GM12864 (cell line): Measurements from ENCODE around the gene AQP12A.

ENCODE experiments used
- DNase-seq: peaks from one replicate; pipeline ENCODE4 v3.0.0-alpha.2; 2011; ENCODE audit warnings: low read depth
- H3K4me3 ChIP-seq: 2 replicates; pipeline ENCODE4 v1.5.1; 2011; ENCODE audit warnings: mild to moderate bottlenecking, low read depth, low read length, control low read depth
- TF ChIP-seq, protein P1 (sequence below): IDR thresholded peaks from 2 replicates; pipeline ENCODE4 v1.5.1; 2011; ENCODE audit warnings: low read depth, mild to moderate bottlenecking, moderate library complexity, low read length, control low read depth, inconsistent platforms; ENCODE audit errors: missing control alignments

Gene AQP12A

DNA sequence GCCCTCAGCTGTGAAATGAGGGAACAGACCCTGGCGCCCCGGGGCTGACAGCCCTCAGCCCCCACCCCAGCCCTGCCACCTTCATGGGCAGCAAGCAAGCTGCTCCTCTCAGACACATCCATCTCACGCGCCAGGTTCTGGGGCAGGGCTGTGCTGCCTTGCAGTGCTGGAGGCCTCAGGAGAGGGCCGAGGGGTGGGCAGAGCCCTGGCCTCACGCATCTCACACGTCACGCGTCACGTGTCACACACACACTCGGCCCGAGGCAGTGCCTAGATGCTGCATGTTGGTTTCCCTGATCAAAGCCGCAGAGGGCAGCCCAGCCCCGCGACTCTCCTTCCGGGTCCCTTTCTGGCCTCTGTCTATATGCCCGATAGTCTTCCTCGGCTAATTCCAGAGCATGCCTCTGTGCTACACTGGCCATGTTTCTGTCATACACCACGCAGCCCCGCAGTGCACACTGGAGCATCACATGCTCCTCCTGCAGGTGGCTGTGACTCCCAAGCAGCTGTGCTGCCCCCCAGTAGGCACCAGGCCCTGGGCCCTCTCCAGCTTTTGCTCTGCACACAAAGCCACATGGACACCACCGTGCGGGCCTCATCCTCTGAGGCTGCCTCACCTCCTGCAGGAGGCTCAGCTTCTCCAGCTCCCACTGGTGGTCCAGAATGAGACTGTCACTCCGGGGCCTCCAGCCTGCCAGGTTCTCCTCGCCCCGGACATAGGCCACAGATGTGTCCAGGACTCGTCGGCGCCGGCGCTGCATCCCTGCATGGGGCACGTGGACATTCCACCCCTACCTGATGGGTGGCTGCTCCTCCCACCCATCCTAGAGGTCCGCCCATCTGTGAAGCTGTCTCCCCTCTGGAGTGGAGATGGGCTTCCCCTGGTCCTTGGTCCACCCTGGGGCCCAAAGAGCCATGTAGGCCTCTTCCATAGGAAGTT, 31.4 kb downstream of the AQP12A start:
- TF ChIP-seq, protein P1, sequence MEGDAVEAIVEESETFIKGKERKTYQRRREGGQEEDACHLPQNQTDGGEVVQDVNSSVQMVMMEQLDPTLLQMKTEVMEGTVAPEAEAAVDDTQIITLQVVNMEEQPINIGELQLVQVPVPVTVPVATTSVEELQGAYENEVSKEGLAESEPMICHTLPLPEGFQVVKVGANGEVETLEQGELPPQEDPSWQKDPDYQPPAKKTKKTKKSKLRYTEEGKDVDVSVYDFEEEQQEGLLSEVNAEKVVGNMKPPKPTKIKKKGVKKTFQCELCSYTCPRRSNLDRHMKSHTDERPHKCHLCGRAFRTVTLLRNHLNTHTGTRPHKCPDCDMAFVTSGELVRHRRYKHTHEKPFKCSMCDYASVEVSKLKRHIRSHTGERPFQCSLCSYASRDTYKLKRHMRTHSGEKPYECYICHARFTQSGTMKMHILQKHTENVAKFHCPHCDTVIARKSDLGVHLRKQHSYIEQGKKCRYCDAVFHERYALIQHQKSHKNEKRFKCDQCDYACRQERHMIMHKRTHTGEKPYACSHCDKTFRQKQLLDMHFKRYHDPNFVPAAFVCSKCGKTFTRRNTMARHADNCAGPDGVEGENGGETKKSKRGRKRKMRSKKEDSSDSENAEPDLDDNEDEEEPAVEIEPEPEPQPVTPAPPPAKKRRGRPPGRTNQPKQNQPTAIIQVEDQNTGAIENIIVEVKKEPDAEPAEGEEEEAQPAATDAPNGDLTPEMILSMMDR: no peak
- no peak overlapping the region for H3K4me3 ChIP-seq
- DNase-seq: no peak

DNA sequence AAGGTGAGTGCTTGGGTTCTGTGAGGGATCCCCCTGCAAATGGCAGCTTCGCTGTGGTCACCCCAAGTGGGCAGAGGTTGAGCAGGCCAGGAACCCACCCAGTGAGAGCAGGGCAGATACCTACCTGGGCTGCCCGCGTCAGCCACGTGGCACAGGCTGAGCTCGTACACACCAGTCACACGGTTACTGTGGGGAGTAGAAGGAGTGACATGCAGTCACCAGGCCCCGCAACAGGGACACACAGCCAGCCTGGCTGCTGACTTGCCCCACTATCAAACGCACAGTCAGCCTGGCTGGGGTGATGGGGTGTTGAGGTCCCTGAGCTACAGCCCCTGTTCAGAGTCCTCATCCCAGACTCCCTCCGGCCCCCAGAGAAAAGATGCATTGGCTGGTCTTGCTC, 32.2 kb downstream of the AQP12A start:
- no peak overlapping the region for H3K4me3 ChIP-seq
- no peak for DNase-seq
- TF ChIP-seq, protein P1: no peak

DNA sequence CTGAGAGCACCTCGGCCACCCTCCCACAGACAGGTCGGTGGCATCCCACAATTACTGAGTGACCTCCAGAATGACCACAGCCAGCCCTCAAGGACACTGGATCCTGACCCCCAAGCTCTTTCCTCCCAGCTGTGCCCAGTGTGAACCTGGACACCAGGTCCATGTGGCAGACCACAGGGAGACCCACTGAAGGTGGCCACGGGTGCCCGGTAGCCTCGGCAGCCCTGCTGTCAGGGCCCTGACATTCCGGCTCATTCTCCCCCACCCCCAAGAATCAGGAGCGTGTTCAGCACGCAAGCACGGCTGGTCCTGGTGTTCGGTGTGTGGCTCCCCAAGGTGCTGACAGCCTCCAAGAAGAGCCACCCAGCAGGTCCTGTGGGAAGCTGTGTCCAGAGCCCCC, 32.8 kb downstream of the AQP12A start:
- DNase-seq: no peak
- TF ChIP-seq, protein P1: no peak
- H3K4me3 ChIP-seq: no peak overlapping the region

DNA sequence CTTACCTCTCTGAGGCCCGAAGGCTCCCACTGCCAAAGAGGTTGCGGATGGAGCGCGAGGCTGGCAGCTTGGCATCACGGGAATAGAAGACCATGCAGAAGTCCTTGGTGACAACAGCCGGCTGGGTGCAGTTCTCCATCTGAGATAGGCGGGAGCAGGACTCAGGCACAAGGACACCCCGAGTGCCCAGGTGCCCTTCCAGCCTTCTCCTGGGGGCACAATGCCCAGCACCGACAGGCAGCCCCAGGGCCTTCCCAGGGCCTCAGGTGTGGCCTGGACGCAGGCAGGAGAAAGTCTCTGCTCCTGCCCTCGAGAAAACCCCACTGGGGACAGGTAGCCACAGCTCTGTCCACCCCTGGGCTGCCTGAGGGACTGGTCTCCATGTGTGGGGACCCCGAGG, 33.6 kb downstream of the AQP12A start:
- TF ChIP-seq, protein P1: no peak
- no peak for DNase-seq
- H3K4me3 ChIP-seq: no peak overlapping the region

DNA sequence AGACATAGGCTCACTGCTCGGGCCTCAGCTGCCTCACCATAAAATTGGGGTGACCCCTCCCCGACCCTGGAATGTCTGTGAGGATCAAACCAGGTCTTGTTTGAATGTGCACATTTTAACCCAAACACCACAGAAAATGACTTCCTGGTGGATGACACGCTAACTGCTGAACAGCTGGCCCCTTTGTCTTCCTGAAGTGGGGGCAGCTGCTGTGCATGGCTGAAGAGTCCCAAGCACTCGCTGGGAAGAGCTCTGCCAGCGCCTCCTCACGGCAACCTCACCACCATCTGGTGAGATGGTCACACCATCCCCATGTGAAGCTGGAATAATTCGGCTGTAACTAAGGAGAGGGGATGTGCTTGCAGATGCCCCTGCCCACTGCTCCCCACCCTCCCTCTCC, 34.0 kb downstream of the AQP12A start:
- TF ChIP-seq, protein P1: no peak
- no peak for DNase-seq
- no peak overlapping the region for H3K4me3 ChIP-seq

DNA sequence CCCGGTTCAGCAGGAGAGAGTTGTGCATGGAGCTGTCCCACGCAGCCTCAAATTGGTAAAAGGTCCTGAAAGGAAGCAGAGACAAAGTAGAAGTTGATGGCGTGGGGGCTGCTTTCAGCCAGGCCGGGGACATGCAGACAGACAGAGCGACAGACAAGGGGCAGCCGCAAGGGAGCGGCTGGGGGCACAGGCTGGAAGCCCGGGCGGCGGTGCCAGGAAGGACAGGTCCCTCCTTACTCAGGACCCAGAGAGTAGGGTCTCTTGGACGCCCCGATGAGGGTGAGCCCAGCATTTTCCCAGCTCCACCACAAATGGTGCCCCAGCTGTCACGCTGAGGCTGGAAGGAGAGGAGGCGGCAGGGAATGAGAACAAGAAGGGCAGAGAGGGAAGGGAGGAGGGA, 35.2 kb downstream of the AQP12A start:
- TF ChIP-seq, protein P1: no peak
- H3K4me3 ChIP-seq: no peak overlapping the region
- no peak for DNase-seq

DNA sequence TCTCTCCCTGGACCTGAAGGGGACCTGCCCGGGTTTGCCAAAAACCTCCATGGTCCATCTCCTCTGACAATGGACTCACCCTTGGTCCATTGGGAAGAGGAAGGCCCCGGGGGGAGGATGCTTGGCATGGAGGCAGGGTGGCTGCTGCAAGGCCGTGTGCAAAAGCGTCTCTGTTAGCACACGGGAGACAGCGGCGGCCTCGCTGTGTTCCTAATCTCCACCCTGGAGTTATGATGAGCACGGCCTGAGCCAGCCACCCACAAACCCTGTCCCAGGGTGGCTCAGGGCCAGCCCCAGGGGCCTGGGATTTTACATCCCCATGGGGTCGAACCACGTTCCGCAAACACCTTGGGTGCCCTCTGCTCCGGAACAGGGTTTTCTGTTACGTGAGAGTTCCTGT, 35.8 kb downstream of the AQP12A start:
- no peak overlapping the region for H3K4me3 ChIP-seq
- TF ChIP-seq, protein P1: no peak
- DNase-seq: no peak
